ENCODE data around the gene MMAB.
"Not testable (repeated sequence)": the region's sequence is repeated elsewhere in the genome, so short reads cannot be mapped to it uniquely, and the experiment has no call there.

Gene MMAB

GRCh38 chr12:109604132-109604585 is 30.9 kb upstream of the MMAB start:
- no peak for DNase-seq (ENCODE audit: low read depth)
- H3K4me3 ChIP-seq (replicated peaks; ENCODE audit: low read depth, low read length), result no peak overlapping the region
- TF ChIP-seq CTCF (IDR thresholded peaks at IDR 0.05; ENCODE audit: low read length, missing control alignments), result no peak

- H3K4me3 ChIP-seq (replicated peaks; ENCODE audit: low read depth, low read length); DNase-seq (ENCODE audit: low read depth): not testable (repeated sequence)
Measured at GRCh38 chr12:109602132-109602531, 28.8 kb upstream of the MMAB start.

GRCh38 chr12:109601557-109601956 is 28.3 kb upstream of the MMAB start:
- no peak for DNase-seq (ENCODE audit: low read depth)
- H3K4me3 ChIP-seq (replicated peaks; ENCODE audit: low read depth, low read length), result no peak overlapping the region
- TF ChIP-seq CTCF (IDR thresholded peaks at IDR 0.05; ENCODE audit: low read length, missing control alignments), result no peak

- no peak overlapping the region for H3K4me3 ChIP-seq (replicated peaks; ENCODE audit: low read depth, low read length)
- TF ChIP-seq CTCF (IDR thresholded peaks at IDR 0.05; ENCODE audit: low read length, missing control alignments), result no peak
- no peak for DNase-seq (ENCODE audit: low read depth)
Measured at GRCh38 chr12:109600995-109601394, 27.7 kb upstream of the MMAB start.

- DNase-seq (ENCODE audit: low read depth), result no peak
- TF ChIP-seq CTCF (IDR thresholded peaks at IDR 0.05; ENCODE audit: low read length, missing control alignments), result no peak
- no peak overlapping the region for H3K4me3 ChIP-seq (replicated peaks; ENCODE audit: low read depth, low read length)
Measured at GRCh38 chr12:109600481-109600880, 27.2 kb upstream of the MMAB start.

- DNase-seq (ENCODE audit: low read depth), result no peak
- TF ChIP-seq CTCF (IDR thresholded peaks at IDR 0.05; ENCODE audit: low read length, missing control alignments), result no peak
- H3K4me3 ChIP-seq (replicated peaks; ENCODE audit: low read depth, low read length), result no peak overlapping the region
Measured at GRCh38 chr12:109599087-109599486, 25.8 kb upstream of the MMAB start.

GRCh38 chr12:109598428-109598854 is 25.1 kb upstream of the MMAB start:
- no peak overlapping the region for H3K4me3 ChIP-seq (replicated peaks; ENCODE audit: low read depth, low read length)
- TF ChIP-seq CTCF (IDR thresholded peaks at IDR 0.05; ENCODE audit: low read length, missing control alignments), result no peak
- no peak for DNase-seq (ENCODE audit: low read depth)

Measured in fibroblast of pulmonary artery (primary cell).